IMR-90 (cell line): ENCODE measurements around the gene TMX3. TPM values are rescaled to one million over a fixed set of nuclear protein-coding genes. Genes with fewer than 3 reads are reported as not detected.
A peak's percentile ranks its signal among the peaks of the same experiment; 100 is the strongest.

ENCODE experiments used
- ATAC-seq: fragments of 200-7000 bp; cut with Tn5 transposase; 2 replicates; pipeline ENCODE4 v1.9.1; 2020; ENCODE audit warnings: low read depth, mild to moderate bottlenecking, moderate library complexity
- BruUV-seq: library from RNA; stranded (reverse); fragments of 400-500 nt; replicated peaks from 2 replicates; lab custom pipeline; 2021; lab: Mats Ljungman, UMichigan
- CTCF ChIA-PET: fragments of 300-600 bp; formaldehyde crosslinking; extraction: SDS; loops from one replicate; lab custom pipeline; 2021; ENCODE audit warnings: antibody characterized with exemption; lab: Yijun Ruan, JAX
- POLR2A ChIA-PET: fragments of 300-600 bp; sonication (Branson Sonifier 250); formaldehyde crosslinking; loops from one replicate; lab custom pipeline; 2022; ENCODE audit warnings: antibody characterized with exemption; ENCODE audit not compliant: unreplicated experiment; lab: Charles Lee
- DNase-seq: peaks from one replicate; pipeline ENCODE4 v3.0.0; 2013
- H2AFZ ChIP-seq: replicated peaks from 2 replicates; pipeline ENCODE3; 2013; ENCODE audit warnings: low read length, mild to moderate bottlenecking; ENCODE audit not compliant: poor library complexity
- H2AK5ac ChIP-seq: 2 replicates; pipeline ENCODE4 v1.6.1; 2013; ENCODE audit warnings: low read depth, low read length, inconsistent platforms
- H2AK9ac ChIP-seq: replicated peaks from 2 replicates; pipeline ENCODE3; 2013; ENCODE audit warnings: mild to moderate bottlenecking, low read depth, low read length, moderate library complexity; ENCODE audit not compliant: poor library complexity
- H2BK120ac ChIP-seq: 2 replicates; pipeline ENCODE4 v1.6.1; 2013; ENCODE audit warnings: low read depth, low read length, inconsistent platforms
- H2BK15ac ChIP-seq: 3 replicates; pipeline ENCODE4 v1.6.1; 2013; ENCODE audit warnings: low read depth, low read length, inconsistent platforms
- H2BK20ac ChIP-seq: 2 replicates; pipeline ENCODE4 v1.6.1; 2013; ENCODE audit warnings: low read depth, mild to moderate bottlenecking, inconsistent platforms, low read length, moderate library complexity
- H2BK5ac ChIP-seq: 2 replicates; pipeline ENCODE4 v1.6.1; 2013; ENCODE audit warnings: mild to moderate bottlenecking, low read depth, low read length, inconsistent platforms; ENCODE audit not compliant: poor library complexity, severe bottlenecking
- H3K14ac ChIP-seq: replicated peaks from 2 replicates; pipeline ENCODE4 v1.6.1; 2013; ENCODE audit warnings: low read depth, low read length, inconsistent platforms
- H3K18ac ChIP-seq: 2 replicates; pipeline ENCODE4 v1.6.1; 2013; ENCODE audit warnings: low read depth, low read length, control low read depth
- H3K23ac ChIP-seq: 2 replicates; pipeline ENCODE4 v1.6.1; 2013; ENCODE audit warnings: low read depth, low read length, inconsistent platforms
- H3K27ac ChIP-seq: 2 replicates; pipeline ENCODE4 v1.5.1; 2013; ENCODE audit warnings: mild to moderate bottlenecking, control low read depth, low read length; ENCODE audit not compliant: insufficient read depth
- H3K27me3 ChIP-seq: 2 replicates; pipeline ENCODE4 v1.6.1; 2013; ENCODE audit warnings: low read length; ENCODE audit not compliant: control insufficient read depth, insufficient read depth
- H3K36me3 ChIP-seq: 2 replicates; pipeline ENCODE4 v1.6.1; 2013; ENCODE audit warnings: low read length, mixed read lengths; ENCODE audit not compliant: control insufficient read depth, insufficient read depth
- H3K4ac ChIP-seq: 2 replicates; pipeline ENCODE4 v1.6.1; 2013; ENCODE audit warnings: low read depth, low read length, inconsistent platforms
- H3K4me1 ChIP-seq: 2 replicates; pipeline ENCODE4 v1.6.1; 2013; ENCODE audit warnings: low read length, mixed read lengths; ENCODE audit not compliant: control insufficient read depth, insufficient read depth
- H3K4me2 ChIP-seq: 2 replicates; pipeline ENCODE4 v1.6.1; 2013; ENCODE audit warnings: low read depth, mild to moderate bottlenecking, control low read depth, low read length, moderate library complexity
- H3K4me3 ChIP-seq: 2 replicates; pipeline ENCODE4 v1.5.1; 2013; ENCODE audit warnings: low read depth, mild to moderate bottlenecking, control low read depth, low read length, moderate library complexity; ENCODE audit not compliant: insufficient read depth
- H3K56ac ChIP-seq: 2 replicates; pipeline ENCODE4 v1.6.1; 2013; ENCODE audit warnings: low read length, inconsistent platforms; ENCODE audit not compliant: insufficient read depth; ENCODE audit errors: extremely low read depth
- H3K79me1 ChIP-seq, 2 experiments: 2 replicates each; pipeline ENCODE4 v1.6.1; 2013; ENCODE audit warnings: low read length in 2 of 2, inconsistent platforms in 1 of 2, low read depth in 1 of 2
- H3K9ac ChIP-seq: 2 replicates; pipeline ENCODE4 v1.6.1; 2013; ENCODE audit warnings: low read depth, low read length, control low read depth
- H3K9me1 ChIP-seq: 2 replicates; pipeline ENCODE4 v1.6.1; 2013; ENCODE audit warnings: low read length, inconsistent platforms; ENCODE audit not compliant: insufficient read depth
- H3K9me3 ChIP-seq: 2 replicates; pipeline ENCODE4 v1.6.1; 2013; ENCODE audit warnings: low read length; ENCODE audit not compliant: control insufficient read depth, insufficient read depth
- H4K20me1 ChIP-seq: 2 replicates; pipeline ENCODE4 v1.6.1; 2013; ENCODE audit warnings: low read length, inconsistent platforms; ENCODE audit not compliant: insufficient read depth
- H4K5ac ChIP-seq: 2 replicates; pipeline ENCODE4 v1.6.1; 2013; ENCODE audit warnings: mild to moderate bottlenecking, low read depth, low read length, control low read depth
- H4K8ac ChIP-seq, 2 experiments: 2 replicates each; pipeline ENCODE4 v1.6.1; 2013; ENCODE audit warnings: low read depth in 2 of 2, low read length in 2 of 2, control low read depth in 1 of 2, inconsistent platforms in 1 of 2
- H4K91ac ChIP-seq: 2 replicates; pipeline ENCODE4 v1.6.1; 2013; ENCODE audit warnings: low read depth, low read length, inconsistent platforms; ENCODE audit not compliant: insufficient read depth
- BHLHE40 ChIP-seq: fragments of 150-350 bp; IDR thresholded peaks from 2 replicates; pipeline ENCODE4 v1.6.1; 2016; ENCODE audit warnings: mild to moderate bottlenecking, low read depth, low read length
- MXI1 ChIP-seq: IDR thresholded peaks from 2 replicates; pipeline ENCODE4 v1.6.1; 2012; ENCODE audit warnings: low read depth, mild to moderate bottlenecking, low read length, moderate library complexity, borderline replicate concordance
- NFE2L2 ChIP-seq: fragments of 150-350 bp; IDR thresholded peaks from 2 replicates; pipeline ENCODE4 v1.6.1; 2016; ENCODE audit warnings: low read depth, mild to moderate bottlenecking, low read length
- POLR2A ChIP-seq: IDR thresholded peaks from 2 replicates; pipeline ENCODE4 v1.6.1; 2012; ENCODE audit warnings: mild to moderate bottlenecking, low read depth, low read length
- RAD21 ChIP-seq: IDR thresholded peaks from 2 replicates; pipeline ENCODE4 v1.6.1; 2012; ENCODE audit warnings: low read length, improper control_type of control experiment
- SMC3 ChIP-seq: fragments of 150-350 bp; IDR thresholded peaks from 2 replicates; pipeline ENCODE4 v1.6.1; 2016; ENCODE audit warnings: low read depth, mild to moderate bottlenecking, antibody characterized with exemption, low read length, moderate library complexity
- WGBS, 2 experiments: methylation state at CpG; one replicate each; pipeline versions ENCODE4 v1.1.5 to v1.1.7; 2013; ENCODE audit warnings: missing lambda C conversion rate in 2 of 2; ENCODE audit not compliant: insufficient read length in 1 of 2; ENCODE audit errors: extremely low coverage in 2 of 2; 5-methylcytosine and 5-hydroxymethylcytosine counted together
- dilution Hi-C: fragments of 300-500 bp; cut with HindIII; formaldehyde crosslinking; loops from one replicate; pipeline ENCODE4 v1.14.3; 2018; ENCODE audit warnings: low sequenced_read_pairs; ENCODE audit not compliant: unreplicated experiment
- in situ Hi-C: fragments of 300-500 bp; cut with MboI; formaldehyde crosslinking; loops from 3 replicates; pipeline ENCODE4 v1.14.3; 2019; ENCODE audit warnings: low sequenced_read_pairs, inconsistent platforms, mixed read lengths
- intact Hi-C: fragments of 100-400 bp; cut with micrococcal nuclease; formaldehyde crosslinking; loops from 2 replicates; pipeline ENCODE4 v1.10.0; 2022
- polyA plus RNA-seq, 3 experiments: library from polyadenylated mRNA; depleted of rRNA; stranded (reverse); fragments of >200 nt; gene quantifications; 2 replicates each; pipeline ENCODE4 v1.2.3, GENCODE V29; 2012; ENCODE audit warnings: low replicate concordance in 1 of 3
- total RNA-seq: library from RNA; depleted of rRNA; stranded (reverse); fragments of >200 nt; gene quantifications from 2 replicates; pipeline ENCODE4 v1.2.3, GENCODE V29; 2012
- TF ChIP-seq, protein P1 (sequence below): conservative IDR thresholded peaks from 2 replicates; pipeline ENCODE4 v1.5.1; 2012; ENCODE audit warnings: mild to moderate bottlenecking, low read depth, low read length, improper control_type of control experiment
- TF ChIP-seq, protein P2 (sequence below): fragments of 150-350 bp; IDR thresholded peaks from 2 replicates; pipeline ENCODE4 v1.6.1; 2016; ENCODE audit warnings: low read depth, mild to moderate bottlenecking, low read length, moderate library complexity, borderline replicate concordance

Gene TMX3
- total and polyA plus RNA-seq, 2 of the 4 experiments (the other 2 are of a cell fraction): 22.8 to 50.5 TPM

DNA sequence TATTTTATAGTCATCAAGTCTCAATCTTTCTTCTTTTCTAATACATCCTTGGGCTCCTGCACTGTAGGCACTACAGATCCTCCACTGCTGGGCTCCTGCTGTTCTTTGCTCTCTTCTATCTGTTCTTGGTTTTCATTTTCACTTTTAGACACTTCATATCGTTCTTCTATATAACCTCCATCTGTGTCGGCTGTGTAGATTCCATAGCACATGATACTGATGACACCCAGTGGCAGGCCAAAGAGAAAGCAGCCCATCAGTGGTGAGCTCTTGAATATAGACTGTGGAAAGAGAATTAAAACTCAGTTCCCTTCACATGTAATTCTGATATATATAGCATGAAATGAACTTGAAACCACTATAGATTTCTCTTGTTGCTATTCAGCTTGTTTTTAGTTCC lies 38.0 kb downstream of the TMX3 start:
- H3K27ac ChIP-seq: no peak overlapping the region
- no peak overlapping the region for H3K4me2 ChIP-seq
- H4K8ac ChIP-seq: no peak overlapping the region
- H3K9ac ChIP-seq: no peak overlapping the region
- dilution Hi-C loops: no loop called here
- no peaks in the 10 kb centered on the region for H3K4me1 ChIP-seq
- no peak overlapping the region for H2BK120ac ChIP-seq
- no CpG with 5 or more reads among the region's 2 CpGs for WGBS, 2 experiments
- no peaks in the 10 kb centered on the region for H3K9me3 ChIP-seq
- no peak overlapping the region for H3K18ac ChIP-seq
- no TSS peak for BruUV-seq
- no peak overlapping the region for H3K23ac ChIP-seq
- H3K14ac ChIP-seq: no peak overlapping the region
- no peak overlapping the region for H3K56ac ChIP-seq
- DNase-seq: peak; percentile 25
- H3K9me1 ChIP-seq: no peaks in the 10 kb centered on the region
- POLR2A ChIA-PET: no interaction called here
- H3K27me3 ChIP-seq: no peaks in the 10 kb centered on the region
- no peak overlapping the region for H4K91ac ChIP-seq
- H4K5ac ChIP-seq: no peak overlapping the region
- CTCF ChIA-PET: interaction anchor here (0.7 kb wide), 1 partner anchor 11 kb away, joined by 3 read pairs; no protein-coding TSS in a partner anchor
- ATAC-seq: peak; percentile 44
- no peak overlapping the region for H3K4ac ChIP-seq
- no peak overlapping the region for H3K4me3 ChIP-seq
- H2BK15ac ChIP-seq: no peak overlapping the region
- H2BK20ac ChIP-seq: no peak overlapping the region
- TF ChIP-seq, protein P1, sequence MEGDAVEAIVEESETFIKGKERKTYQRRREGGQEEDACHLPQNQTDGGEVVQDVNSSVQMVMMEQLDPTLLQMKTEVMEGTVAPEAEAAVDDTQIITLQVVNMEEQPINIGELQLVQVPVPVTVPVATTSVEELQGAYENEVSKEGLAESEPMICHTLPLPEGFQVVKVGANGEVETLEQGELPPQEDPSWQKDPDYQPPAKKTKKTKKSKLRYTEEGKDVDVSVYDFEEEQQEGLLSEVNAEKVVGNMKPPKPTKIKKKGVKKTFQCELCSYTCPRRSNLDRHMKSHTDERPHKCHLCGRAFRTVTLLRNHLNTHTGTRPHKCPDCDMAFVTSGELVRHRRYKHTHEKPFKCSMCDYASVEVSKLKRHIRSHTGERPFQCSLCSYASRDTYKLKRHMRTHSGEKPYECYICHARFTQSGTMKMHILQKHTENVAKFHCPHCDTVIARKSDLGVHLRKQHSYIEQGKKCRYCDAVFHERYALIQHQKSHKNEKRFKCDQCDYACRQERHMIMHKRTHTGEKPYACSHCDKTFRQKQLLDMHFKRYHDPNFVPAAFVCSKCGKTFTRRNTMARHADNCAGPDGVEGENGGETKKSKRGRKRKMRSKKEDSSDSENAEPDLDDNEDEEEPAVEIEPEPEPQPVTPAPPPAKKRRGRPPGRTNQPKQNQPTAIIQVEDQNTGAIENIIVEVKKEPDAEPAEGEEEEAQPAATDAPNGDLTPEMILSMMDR: peak; percentile 37
- TF ChIP-seq POLR2A (no peak), RAD21 (peak; percentile 49), NFE2L2 (no peak), BHLHE40 (no peak), SMC3 (peak; percentile 20; the same call in 1 of the 2 replicates), MXI1 (no peak)
- TF ChIP-seq, protein P2, sequence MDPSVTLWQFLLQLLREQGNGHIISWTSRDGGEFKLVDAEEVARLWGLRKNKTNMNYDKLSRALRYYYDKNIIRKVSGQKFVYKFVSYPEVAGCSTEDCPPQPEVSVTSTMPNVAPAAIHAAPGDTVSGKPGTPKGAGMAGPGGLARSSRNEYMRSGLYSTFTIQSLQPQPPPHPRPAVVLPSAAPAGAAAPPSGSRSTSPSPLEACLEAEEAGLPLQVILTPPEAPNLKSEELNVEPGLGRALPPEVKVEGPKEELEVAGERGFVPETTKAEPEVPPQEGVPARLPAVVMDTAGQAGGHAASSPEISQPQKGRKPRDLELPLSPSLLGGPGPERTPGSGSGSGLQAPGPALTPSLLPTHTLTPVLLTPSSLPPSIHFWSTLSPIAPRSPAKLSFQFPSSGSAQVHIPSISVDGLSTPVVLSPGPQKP: no peak
- H2BK5ac ChIP-seq: no peak overlapping the region
- H2AK9ac ChIP-seq: no peak overlapping the region
- peaks cover 21% of the 10 kb centered on the region for H3K36me3 ChIP-seq
- in situ Hi-C loops: no loop called here
- H2AK5ac ChIP-seq: no peak overlapping the region
- peaks cover 0 to 4% of the 10 kb centered on the region in 2 experiments; a peak in 1 of 4 replicates for H3K79me1 ChIP-seq
- no peak overlapping the region for H2AFZ ChIP-seq
- no peaks in the 10 kb centered on the region for H4K20me1 ChIP-seq
- intact Hi-C loops: no loop called here
